Measurements from ENCODE around the gene CCDC59.

DNA sequence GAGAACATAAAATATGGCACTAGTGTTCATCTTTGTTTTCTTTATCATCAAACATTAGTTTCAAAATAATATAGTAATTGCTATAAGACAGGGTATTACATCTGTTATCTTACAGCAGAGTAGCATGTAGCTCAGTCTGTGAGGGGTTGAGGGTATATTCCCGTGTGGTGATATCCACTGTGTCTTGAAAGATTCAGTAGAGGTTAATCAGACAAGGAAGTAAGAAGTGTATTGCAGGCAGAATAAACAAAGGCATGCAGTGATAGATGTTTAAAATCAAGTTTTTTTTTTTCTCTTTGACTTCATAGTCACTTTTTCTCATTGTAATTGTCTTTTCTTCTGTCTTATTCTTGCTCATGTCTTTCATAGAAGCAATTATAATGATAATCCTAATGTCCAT is 48.5 kb upstream of the CCDC59 start:
- no peak for TF ChIP-seq EZH2 (IDR thresholded peaks at IDR 0.05; ENCODE audit: borderline replicate concordance, insufficient read depth, low read length, poor library complexity, severe bottlenecking)
- TF ChIP-seq, protein P1, sequence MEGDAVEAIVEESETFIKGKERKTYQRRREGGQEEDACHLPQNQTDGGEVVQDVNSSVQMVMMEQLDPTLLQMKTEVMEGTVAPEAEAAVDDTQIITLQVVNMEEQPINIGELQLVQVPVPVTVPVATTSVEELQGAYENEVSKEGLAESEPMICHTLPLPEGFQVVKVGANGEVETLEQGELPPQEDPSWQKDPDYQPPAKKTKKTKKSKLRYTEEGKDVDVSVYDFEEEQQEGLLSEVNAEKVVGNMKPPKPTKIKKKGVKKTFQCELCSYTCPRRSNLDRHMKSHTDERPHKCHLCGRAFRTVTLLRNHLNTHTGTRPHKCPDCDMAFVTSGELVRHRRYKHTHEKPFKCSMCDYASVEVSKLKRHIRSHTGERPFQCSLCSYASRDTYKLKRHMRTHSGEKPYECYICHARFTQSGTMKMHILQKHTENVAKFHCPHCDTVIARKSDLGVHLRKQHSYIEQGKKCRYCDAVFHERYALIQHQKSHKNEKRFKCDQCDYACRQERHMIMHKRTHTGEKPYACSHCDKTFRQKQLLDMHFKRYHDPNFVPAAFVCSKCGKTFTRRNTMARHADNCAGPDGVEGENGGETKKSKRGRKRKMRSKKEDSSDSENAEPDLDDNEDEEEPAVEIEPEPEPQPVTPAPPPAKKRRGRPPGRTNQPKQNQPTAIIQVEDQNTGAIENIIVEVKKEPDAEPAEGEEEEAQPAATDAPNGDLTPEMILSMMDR (IDR thresholded peaks at IDR 0.05; ENCODE audit: poor library complexity, severe bottlenecking): no peak
